ENCODE results near the gene DHX57. TPM values are rescaled to one million over a fixed set of nuclear protein-coding genes. Genes with fewer than 3 reads are reported as not detected.

DHX57 gene
- polyA plus RNA-seq, 1 donor from 2014 or later: 44.0 TPM

- Histone ChIP-seq H3K79me2 (replicated peaks; ENCODE audit: insufficient read depth, low read length) (no peaks in the 10 kb centered on the region), H3K9ac (ENCODE audit: low read length) (no peak overlapping the region), H3K9me3 (ENCODE audit: low read length) (no peaks in the 10 kb centered on the region), H3F3A (ENCODE audit: insufficient read depth, low read length, poor library complexity, severe bottlenecking) (no peaks in the 10 kb centered on the region), H3K9me2 (ENCODE audit: insufficient read depth, low read length) (no peaks in the 10 kb centered on the region), H3K4me3 (ENCODE audit: low read length) (no peak overlapping the region), H3K36me3 (ENCODE audit: insufficient read depth, low read length) (no peaks in the 10 kb centered on the region), H3K27me3 (ENCODE audit: insufficient read depth, low read depth, low read length) (no peaks in the 10 kb centered on the region), H3K27ac (ENCODE audit: low read length) (no peak overlapping the region), H2AFZ (ENCODE audit: low read depth, low read length) (no peak overlapping the region), H3K4me2 (ENCODE audit: low read length) (no peak overlapping the region), H4K20me1 (ENCODE audit: insufficient read depth) (no peaks in the 10 kb centered on the region)
- TF ChIP-seq EZH2 (IDR thresholded peaks at IDR 0.05; ENCODE audit: borderline replicate concordance, insufficient read depth, low read length, poor library complexity, severe bottlenecking) (no peak), REST (IDR thresholded peaks at IDR 0.05; ENCODE audit: borderline replicate concordance) (no peak), TAF1 (IDR thresholded peaks at IDR 0.05; ENCODE audit: low read depth) (no peak), MXI1 (conservative IDR thresholded peaks at IDR 0.05; ENCODE audit: poor library complexity, severe bottlenecking) (no peak), POLR2AphosphoS5 (IDR thresholded peaks at IDR 0.05) (no peak), CTCF (IDR thresholded peaks at IDR 0.05; ENCODE audit: poor library complexity, severe bottlenecking) (no peak)
These were observed 87.4 kb downstream of the DHX57 start for GRCh38 chr2:38788306-38788705.

GRCh38 chr2:38783586-38783985, 92.1 kb downstream of the DHX57 start:
- Histone ChIP-seq H3K9me3 (ENCODE audit: low read length) (no peaks in the 10 kb centered on the region), H3K27ac (ENCODE audit: low read length) (no peak overlapping the region), H3K36me3 (ENCODE audit: insufficient read depth, low read length) (no peaks in the 10 kb centered on the region), H3K4me3 (ENCODE audit: low read length) (no peak overlapping the region), H2AFZ (ENCODE audit: low read depth, low read length) (no peak overlapping the region), H3K4me2 (ENCODE audit: low read length) (no peak overlapping the region), H3K79me2 (replicated peaks; ENCODE audit: insufficient read depth, low read length) (no peaks in the 10 kb centered on the region), H3K9me2 (ENCODE audit: insufficient read depth, low read length) (no peaks in the 10 kb centered on the region), H4K20me1 (ENCODE audit: insufficient read depth) (no peaks in the 10 kb centered on the region), H3F3A (ENCODE audit: insufficient read depth, low read length, poor library complexity, severe bottlenecking) (no peaks in the 10 kb centered on the region), H3K9ac (ENCODE audit: low read length) (no peak overlapping the region), H3K27me3 (ENCODE audit: insufficient read depth, low read depth, low read length) (no peaks in the 10 kb centered on the region)
- TF ChIP-seq MXI1 (conservative IDR thresholded peaks at IDR 0.05; ENCODE audit: poor library complexity, severe bottlenecking) (no peak), EZH2 (IDR thresholded peaks at IDR 0.05; ENCODE audit: borderline replicate concordance, insufficient read depth, low read length, poor library complexity, severe bottlenecking) (no peak), EP300 (conservative IDR thresholded peaks at IDR 0.05; ENCODE audit: poor library complexity, severe bottlenecking) (no peak), POLR2AphosphoS5 (IDR thresholded peaks at IDR 0.05) (no peak), REST (IDR thresholded peaks at IDR 0.05; ENCODE audit: borderline replicate concordance) (no peak), TAF1 (IDR thresholded peaks at IDR 0.05; ENCODE audit: low read depth) (no peak), CTCF (IDR thresholded peaks at IDR 0.05; ENCODE audit: poor library complexity, severe bottlenecking) (no peak), SMC3 (conservative IDR thresholded peaks at IDR 0.05; ENCODE audit: poor library complexity) (no peak), RAD21 (conservative IDR thresholded peaks at IDR 0.05) (no peak)
